ENCODE results near the gene MAGI2.
"Not testable (repeated sequence)": the region's sequence is repeated elsewhere in the genome, so short reads cannot be mapped to it uniquely, and the experiment has no call there.

The MAGI2 gene

DNA sequence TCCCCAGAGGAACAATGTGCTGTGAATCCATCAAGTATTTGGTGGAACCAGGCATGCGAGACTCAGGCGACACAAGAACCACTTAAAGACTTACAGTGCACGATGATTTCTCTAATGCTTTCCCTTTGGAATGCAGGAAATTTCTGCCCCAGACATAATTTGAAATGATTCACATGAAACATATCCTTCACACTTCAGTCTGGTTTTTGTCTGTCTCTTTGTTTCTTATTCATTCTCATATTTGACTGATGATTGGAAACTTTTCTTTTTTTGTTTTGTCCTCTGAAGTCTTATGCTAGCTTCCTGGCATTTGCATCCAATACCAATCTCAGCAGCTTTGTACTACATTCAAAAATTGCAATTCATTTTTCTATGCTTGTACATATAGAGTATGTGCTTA, 1152.1 kb downstream of the MAGI2 start:
- no peak for DNase-seq (ENCODE audit: low read depth, low spot score)

DNA sequence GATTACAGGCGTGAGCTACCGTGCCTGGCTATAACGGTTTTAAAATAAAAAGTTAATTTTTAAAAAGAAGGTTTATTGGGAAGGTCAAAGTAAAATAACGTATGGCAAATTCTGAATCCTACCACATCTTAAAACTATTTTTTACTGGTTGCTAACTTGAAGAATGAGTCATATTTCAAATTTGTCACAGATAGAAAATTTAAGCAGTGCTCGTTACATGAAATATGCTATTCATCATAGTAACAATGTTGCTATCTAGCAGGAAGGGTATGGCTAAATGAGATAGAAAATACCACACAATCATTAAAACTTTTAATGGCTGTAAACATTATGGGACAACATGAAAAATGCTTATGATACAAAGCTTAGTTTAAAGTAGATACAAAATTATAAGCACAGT, 1154.4 kb downstream of the MAGI2 start:
- DNase-seq (ENCODE audit: low read depth, low spot score) = no peak

DNA sequence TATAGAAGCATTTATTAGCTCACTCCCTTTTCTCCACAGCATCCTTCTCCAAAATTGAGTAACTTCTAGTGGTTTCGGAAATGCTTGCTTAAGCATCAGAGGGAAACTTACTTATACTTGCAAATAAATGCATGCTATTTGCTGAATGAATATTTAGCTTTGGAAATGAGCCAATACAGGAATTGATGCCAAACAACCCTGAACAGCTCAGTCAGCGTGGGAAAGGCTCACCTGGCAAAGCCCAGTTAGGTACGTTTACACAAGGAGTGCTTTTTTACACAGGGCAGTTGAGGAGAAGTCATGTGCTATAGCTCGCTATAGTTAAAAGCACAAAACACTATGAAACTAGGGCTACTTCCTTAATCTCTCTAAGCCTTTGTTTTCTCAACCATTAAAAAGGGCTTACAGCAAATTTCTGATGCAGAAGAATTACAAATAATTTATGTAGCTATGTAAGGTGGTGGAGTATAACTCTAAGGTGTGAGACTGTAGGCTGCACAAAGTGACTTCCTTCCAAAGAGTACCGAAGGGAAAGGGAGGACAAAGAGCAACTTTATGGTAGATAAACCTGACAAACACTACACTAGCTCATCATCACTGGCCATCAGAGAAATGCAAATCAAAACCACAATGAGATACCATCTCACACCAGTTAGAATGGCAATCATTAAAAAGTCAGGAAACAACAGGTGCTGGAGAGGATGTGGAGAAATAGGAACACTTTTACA, 1156.7 kb downstream of the MAGI2 start:
- no peak for DNase-seq (ENCODE audit: low read depth, low spot score)

DNA sequence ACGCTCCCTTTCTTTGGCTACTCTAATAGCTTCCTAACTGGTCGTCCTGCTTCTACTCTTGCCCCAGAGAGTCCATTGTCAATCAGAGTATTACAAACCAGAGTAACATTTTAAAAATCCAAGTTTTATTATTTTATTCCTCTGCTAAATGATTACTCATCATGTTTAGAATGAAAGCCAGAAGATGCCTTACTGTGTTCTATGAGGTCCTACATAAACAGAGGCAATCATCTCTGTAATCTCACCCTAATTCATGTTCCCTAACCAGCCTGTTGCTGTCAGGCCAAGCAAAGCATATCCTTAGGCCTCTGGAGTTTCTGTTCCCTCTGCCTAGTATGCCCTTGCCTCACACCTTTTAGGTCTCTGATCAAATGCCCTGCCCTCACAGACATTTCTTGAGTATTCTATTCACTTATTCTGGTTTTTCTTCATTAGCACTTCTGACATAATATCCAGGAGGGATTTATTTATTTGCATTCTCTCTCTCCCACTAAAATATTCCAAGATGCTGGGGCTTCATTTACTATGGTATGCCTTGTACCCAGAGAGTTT, 1157.3 kb downstream of the MAGI2 start:
- DNase-seq (ENCODE audit: low read depth, low spot score) = peak; percentile 1

DNA sequence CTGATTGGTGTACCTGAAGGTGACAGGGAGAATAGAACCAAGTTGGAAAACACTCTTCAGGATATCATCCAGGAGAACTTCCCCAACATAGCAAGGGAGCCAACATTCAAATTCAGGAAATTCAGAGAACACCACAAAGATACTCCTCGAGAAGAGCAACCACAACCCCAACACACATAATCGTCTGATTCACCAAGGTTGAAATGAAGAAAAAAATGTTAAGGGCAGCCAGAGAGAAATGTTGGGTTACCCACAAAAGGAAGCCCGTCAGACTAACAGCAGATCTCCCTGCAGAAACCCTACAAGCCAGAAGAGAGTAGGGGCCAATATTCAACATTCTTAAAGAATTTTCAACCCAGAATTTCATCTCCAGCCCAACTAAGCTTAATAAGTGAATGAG, 1164.0 kb downstream of the MAGI2 start:
- not testable (repeated sequence) for DNase-seq (ENCODE audit: low read depth, low spot score)

DNA sequence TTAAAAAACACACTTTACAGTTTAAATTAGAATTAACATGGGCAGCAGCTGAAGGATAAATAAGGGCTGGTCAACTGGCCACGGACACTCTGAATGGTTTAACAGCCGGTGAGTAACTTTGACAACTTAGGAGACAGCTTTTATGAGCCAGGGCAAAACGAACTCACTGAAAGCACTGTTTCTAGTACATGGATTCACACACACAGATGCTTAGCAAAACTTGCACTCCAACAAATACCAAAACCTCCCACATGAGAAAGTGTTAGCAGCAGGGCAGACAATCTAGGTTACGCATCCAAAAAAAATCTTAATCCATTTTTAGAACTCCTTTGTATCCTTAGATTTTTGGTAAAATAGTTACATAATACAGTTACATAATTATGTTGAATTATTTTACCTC, 1168.5 kb downstream of the MAGI2 start:
- no peak for DNase-seq (ENCODE audit: low read depth, low spot score)

DNA sequence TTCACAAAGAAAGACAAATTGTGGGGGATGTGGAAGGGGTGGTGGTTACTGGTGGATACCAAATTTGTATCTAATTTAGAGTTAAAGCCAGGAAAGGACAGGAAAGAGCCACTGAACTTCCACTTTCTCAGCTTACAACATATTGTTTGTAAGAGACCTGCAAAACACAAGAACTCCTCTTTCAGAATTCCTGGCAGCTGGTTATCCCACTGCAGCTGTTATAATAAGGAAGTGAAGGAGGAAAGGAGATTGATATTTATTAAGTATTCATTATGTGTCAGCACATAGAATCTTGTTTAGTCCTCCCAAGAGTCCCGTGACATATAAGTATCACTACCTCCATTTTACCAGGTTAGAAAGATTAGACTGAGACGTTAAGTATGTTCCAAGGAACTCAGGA, 1173.2 kb downstream of the MAGI2 start:
- no peak for DNase-seq (ENCODE audit: low read depth, low spot score)

DNA sequence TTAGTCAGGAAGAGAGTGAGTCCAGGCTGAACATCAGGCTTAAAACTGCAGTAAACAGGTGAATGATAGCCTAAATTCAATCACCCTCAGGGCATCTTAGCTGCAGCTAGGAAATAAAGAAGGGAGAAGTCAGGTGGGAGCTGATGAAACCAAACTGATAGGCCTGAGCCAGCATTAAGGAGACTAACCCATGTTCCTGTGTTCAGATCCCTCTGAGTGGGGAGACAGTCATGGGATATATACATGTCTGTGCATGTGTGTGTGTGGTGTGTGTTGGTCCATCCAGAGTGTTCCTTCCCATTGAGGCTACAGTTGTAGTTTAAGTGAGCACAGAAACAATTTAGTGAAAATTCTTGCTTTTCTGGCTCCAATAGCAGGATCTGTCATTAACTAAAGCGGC, 1174.0 kb downstream of the MAGI2 start:
- no peak for DNase-seq (ENCODE audit: low read depth, low spot score)

DNA sequence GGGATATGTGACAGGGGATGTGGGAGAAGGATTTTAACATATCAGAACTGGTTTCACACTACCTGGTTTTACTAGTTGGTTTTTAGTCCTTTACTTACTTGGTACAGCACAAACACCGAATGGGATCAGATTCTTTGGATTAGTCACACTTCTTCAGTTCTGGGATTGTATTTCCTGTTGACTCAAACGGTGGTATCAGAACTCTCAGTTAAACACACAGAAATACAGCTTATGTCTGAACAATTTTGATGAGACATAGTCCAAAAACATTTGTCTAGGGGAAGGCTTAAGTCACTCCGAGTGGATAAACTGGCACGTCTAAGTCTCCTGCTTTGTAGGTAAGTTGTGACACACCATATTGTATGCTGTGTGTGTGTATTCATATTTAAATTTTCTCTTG, 1174.4 kb downstream of the MAGI2 start:
- DNase-seq (ENCODE audit: low read depth, low spot score) = peak; percentile 13

DNA sequence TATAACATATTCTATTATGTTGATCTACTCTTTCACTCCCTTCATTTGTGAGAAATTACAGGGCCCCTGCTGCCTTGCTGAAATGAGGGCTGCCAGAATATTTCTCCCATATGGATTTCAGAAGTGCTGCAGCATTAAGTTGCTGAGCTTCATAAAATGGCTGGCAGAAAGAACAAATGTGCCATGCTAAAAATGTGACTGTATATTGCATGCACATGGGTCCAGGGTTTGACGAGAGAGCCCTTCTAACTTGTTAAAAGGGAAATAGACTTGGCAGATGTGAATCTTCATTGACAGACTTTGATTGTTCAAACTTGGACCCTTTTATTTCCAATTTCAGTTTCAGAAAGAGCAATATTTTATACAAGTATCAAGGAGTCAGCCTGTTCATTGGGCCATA, 1186.3 kb downstream of the MAGI2 start:
- no peak for DNase-seq (ENCODE audit: low read depth, low spot score)

DNA sequence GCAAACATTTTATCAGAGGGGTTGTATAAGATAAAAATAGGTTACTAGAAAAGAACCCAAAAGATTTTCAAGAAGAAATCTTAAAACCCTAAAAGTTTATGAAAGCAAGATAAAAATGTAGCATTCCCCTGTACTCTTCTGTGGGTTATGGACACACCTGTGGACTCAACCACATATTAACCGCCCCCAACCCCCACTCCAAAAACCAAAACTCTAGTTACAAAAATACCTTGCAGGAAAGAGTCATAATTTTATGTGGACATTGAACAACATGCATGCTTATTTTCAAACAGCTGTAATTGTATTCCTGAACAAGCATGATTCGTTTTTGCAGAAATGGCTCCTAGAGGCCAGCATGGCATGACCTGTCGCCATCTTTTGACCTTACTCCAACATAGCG, 1188.0 kb downstream of the MAGI2 start:
- no peak for DNase-seq (ENCODE audit: low read depth, low spot score)

DNA sequence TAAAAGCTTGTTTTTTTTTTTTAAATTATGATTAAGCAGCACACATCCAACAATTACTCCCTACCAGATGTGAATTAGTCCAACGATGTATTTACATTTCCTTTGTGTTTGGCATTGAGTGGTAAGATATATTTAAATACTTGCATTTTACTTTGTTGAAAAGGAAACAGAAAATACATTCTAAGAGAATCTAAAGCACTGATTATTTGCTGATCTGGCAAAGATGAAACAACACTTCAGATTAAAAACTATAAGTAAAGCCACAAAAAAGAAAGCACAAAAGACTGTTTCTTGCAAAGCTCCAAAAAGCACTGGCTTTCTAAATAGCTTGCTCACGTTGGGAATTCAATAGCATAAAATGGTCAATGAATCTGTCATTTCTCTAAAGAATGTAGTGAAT, 1188.4 kb downstream of the MAGI2 start:
- no peak for DNase-seq (ENCODE audit: low read depth, low spot score)

DNA sequence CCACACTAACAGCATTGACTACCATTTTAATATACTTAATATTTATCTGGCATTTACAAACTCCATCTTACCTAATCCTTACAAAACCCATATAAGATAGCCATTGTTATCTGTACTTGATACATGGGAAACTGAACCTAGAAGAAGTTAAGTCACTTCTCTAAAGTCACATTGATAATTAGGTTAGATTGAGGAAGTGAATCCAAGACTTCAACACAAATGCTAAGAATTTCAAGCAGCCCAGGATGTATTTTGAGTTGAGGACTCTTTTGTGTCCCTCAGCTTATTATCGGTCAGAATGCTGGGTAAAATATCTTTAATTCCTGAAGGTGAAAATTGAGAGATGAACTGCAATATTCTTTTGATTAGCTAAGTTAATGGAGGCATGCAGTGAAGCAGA, 1189.4 kb downstream of the MAGI2 start:
- no peak for DNase-seq (ENCODE audit: low read depth, low spot score)

DNA sequence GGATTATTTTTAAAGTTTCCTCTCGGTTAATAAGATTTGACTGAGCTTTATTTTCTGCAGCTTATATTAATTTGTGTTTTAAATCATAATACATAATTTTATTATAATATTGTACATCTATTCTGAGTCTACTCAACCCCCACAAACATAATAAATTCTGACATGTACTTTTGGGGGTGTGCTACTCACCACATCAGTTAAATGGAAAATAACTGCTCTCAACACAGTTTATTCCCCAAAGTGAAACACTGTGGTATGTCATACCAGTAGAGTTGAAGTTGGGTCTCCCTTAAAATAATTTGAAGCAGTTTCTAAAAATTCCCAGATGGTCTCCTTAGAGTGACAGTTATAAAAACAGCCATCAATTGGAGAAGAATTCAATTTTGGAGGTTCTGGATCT, 1191.7 kb downstream of the MAGI2 start:
- no peak for DNase-seq (ENCODE audit: low read depth, low spot score)

DNA sequence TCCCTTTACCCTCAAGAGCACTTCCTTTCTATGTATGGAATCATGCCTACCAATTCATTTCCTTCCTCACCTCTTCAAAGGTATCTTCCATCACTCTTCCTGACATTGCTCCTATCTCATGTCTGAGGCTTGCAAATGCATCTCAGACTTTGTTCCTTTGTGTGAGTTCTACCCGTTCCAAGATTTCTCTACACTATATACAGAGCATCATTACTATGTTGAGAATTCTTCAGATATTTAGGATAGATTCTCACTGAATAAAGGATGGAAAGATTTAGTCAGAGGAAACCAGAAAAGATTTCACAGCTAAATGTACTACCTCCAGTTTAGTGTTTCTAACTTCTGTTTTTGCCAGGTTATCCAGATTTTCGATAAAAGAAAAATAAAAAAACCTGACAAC, 1192.2 kb downstream of the MAGI2 start:
- no peak for DNase-seq (ENCODE audit: low read depth, low spot score)

DNA sequence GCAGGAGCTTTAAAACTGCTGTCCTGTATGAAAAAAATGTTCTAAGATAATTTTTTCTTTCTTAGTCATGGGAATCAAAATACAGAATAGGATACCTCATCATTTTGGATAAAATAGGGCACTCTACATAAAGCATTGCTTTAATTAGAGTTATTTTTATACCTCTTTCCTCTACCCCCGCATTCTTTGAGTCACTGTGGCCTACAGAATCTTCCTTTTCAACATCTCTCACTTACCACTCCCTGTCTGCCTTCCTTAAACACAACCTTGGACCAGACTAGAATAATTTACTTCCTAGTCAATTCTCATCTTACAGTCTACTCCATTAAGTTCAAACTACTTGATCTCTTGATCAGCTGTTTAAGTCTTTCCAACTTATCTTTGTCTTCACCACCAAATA, 1192.6 kb downstream of the MAGI2 start:
- DNase-seq (ENCODE audit: low read depth, low spot score) = no peak

DNA sequence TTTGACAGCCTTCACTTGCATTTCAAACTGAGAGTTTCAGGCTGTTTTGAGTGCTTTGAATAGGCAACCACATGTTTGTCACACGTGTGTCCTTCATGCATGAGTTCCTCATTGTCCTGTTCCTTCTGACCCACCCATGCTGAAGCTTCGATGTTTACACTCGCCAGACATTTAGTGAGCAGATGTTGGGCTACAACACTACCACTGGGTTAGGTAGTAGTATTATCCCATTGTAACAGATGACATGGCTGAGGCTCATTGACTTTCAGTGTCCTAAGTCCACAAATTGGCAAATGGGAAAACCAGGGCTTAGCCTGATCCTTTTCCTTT, 1198.8 kb downstream of the MAGI2 start:
- DNase-seq (ENCODE audit: low read depth, low spot score) = no peak

DNA sequence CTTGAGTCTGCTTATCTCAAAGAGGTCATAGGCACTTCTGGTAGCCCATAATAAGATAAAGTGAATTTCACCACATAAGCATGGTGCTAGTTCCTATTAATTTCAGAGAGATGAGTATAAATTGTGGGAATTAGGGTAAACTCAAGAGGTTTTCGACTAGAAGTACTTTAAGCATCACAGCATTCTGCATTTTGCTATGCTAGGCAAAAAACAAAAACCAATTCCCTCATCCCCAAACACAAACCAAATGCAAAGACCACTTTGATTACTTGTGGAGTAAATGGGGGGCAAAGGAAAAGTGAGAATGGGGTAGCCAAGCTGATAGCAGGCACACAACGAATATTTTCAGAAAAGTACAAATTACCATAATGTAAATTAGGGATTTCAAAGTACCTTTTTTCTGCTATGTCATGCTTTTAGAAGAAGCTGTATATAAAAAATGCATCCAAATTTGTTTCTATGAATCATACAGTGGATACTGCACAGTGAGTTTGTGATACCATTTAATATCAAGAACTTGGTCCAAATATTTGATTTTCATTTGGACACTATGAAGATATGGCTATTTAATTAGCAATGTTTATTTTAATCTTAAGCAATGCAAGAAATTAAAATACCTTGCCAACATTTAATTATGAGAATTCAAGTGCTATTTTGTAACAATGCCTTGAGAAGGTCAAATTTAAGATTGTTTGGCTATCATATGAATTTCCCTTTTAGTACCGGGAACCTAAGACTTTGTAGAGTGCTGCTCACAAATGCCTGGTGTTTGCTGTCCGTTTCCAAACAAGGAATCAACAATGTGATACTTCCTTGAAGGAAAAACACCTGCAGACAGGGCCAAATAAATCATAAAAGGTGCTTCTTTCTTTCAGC, 1199.4 kb downstream of the MAGI2 start:
- no peak for DNase-seq (ENCODE audit: low read depth, low spot score)

DNA sequence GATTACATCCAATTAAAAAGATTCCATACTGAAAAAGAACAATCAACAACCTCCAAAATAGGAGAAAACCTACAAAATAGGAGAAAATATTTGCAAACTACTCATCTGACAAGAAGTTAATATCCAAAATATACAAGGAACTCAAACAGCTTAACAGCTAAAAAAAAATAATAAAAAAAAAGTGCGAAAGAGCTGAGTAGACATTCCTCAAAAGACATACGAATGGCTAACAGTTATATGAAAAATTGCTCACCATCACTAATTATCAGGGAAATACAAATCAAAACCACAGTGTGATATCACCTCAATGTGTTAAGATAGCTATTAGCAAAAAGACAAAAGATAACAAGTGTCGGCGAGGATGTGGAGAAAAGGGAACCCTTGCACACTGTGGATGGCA, 1204.6 kb downstream of the MAGI2 start:
- no peak for DNase-seq (ENCODE audit: low read depth, low spot score)

DNA sequence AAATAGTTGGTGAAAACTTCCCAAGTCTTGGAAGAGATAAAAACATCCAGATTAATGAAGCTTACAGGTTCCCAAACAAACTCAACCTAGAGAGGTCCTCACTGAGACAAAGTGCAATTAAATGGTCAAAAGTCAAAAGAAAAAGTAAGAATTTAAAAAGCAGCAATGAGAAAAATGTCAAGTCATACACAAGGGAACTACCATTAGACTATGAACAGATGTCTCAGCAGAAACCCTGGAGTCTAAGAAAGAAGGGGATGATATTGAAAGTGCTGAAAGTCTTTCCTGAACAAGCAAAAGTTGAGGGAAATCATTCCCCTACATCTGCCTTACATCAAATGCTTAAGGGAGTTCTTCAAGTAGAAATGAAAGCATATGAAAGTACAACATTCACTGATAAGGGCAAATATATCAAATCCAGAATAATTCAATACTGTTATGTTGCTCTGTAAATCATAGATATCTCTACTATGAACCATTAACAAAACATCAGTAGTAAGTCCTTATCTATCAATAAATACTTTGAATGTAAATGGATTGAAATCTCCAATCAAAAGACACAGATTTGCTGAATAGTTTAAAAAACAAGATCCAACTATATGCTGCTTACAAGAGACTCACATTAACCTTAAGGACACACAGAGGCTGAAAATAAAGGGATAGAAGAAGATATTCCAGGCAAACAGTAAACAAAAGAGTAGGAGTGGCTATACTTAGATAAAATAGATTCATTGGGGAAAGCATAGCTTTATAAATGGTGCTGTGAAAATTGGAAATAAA, 1205.4 kb downstream of the MAGI2 start:
- no peak for DNase-seq (ENCODE audit: low read depth, low spot score)

DNA sequence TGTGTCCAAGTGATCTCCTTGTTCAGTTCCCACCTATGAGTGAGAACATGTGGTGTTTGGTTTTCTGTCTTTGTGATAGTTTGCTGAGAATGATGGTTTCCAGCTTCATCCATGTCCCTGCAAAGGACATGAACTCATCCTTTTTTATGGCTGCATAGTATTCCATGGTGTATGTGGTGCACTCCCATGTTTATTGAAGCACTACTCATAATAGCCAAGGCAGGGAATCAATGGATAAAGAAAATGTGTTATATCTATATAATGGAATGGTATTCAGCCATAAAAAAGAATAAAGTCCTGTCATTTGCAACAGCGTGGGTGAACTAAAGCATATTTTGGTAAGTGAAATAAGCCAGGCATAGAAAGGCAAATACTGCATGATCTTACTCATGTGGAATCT, 1213.3 kb downstream of the MAGI2 start:
- DNase-seq (ENCODE audit: low read depth, low spot score) = not testable (repeated sequence)

DNA sequence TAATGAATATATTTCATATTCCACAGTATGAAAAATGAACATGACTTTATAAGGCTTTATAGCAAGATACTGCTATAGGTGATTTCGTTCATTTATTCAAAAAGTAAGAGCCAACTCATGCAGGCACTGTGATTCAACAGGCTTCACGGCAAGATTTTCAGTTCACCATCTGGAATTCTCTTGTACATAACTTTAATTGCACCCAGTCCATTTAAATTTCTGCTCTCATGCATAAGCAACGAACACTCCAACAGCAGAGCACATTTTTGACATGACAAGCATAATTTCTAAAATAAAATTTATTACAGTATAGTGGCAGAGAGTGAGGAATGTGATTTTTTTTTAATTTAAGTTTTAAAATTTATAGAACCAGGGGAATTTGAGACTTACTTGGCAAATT, 1218.8 kb downstream of the MAGI2 start:
- no peak for DNase-seq (ENCODE audit: low read depth, low spot score)
